ENCODE data around the gene CDHR3. TPM values are rescaled to one million over a fixed set of nuclear protein-coding genes. Genes with fewer than 3 reads are reported as not detected.

Gene CDHR3
- total and polyA plus RNA-seq, 5 donors = 0.45 to 0.86 (median 0.66) TPM

DNA sequence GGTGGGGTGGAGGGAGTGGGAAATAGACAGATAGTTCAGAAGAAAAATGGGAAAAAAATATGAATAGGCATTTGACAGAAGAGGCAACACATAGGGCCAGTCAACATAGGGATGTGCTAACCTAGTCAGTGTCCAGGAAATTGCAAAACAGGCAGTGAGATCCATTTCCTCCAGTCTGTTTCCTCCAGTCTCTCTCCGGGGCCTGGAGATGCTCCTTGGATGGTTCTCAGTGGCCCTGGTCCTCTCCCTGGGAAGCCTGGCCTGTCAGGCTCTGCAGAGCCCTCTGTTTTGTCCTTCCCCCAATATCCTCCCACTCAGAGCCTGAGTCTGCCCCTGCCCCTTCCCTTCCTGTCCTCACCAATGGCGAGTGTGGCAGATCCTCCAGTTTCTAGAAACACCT lies 96.5 kb downstream of the CDHR3 start:
- no peaks in the 10 kb centered on the region for H3K9me3 ChIP-seq (ENCODE audit: control insufficient read depth, low read length)
- no peak for DNase-seq
- H3K4me3 ChIP-seq (ENCODE audit: low read length) = no peak overlapping the region
- WGBS = 67% methylated on average over 2 of the region's 2 CpGs
- intact Hi-C loops (cut with DNase I) = loop anchor here in 2 of 4 donors (2.0 to 5.0 kb wide), 2 partner anchors 93 kb away; no protein-coding TSS in a partner anchor
- H3K27ac ChIP-seq (ENCODE audit: low read length) = no peak overlapping the region
- H3K4me1 ChIP-seq (ENCODE audit: control insufficient read depth, insufficient read depth, low read length) = peaks cover 3% of the 10 kb centered on the region
- no peak for ATAC-seq
- H3K27me3 ChIP-seq (ENCODE audit: control insufficient read depth, insufficient read depth) = no peaks in the 10 kb centered on the region

DNA sequence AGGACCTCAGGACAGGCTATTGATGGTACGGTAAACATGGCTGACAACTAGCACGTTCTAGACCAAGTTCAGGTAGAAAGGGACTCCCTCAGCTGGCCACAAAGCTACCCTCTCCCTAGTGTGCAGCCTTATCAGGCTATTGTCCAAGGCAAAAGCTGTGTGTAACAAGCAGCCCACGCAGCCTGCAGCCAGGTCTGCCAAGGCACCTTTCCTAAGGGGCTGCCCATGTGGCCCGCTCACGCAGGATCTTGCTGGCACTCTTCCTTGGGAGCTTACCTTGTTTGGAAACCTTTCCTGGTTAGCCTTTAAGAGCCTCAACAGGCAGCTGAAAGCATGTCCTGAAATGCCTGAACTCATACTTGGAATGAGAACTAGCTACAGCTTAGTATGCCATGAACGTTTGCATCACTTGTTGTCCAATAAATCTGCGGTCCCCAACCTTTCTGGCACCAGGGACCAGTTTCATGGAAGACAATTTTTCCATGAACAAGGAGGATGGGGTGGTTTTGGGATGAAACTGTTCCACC lies 97.4 kb downstream of the CDHR3 start:
- H3K4me1 ChIP-seq (ENCODE audit: control insufficient read depth, insufficient read depth, low read length) = peaks cover 7% of the 10 kb centered on the region
- no peak overlapping the region for H3K4me3 ChIP-seq (ENCODE audit: low read length)
- no peak overlapping the region for H3K27ac ChIP-seq (ENCODE audit: low read length)
- ATAC-seq (no peak), DNase-seq (no peak)
- no peaks in the 10 kb centered on the region for H3K27me3 ChIP-seq (ENCODE audit: control insufficient read depth, insufficient read depth)
- no peaks in the 10 kb centered on the region for H3K9me3 ChIP-seq (ENCODE audit: control insufficient read depth, low read length)
- intact Hi-C loops (cut with DNase I) = no loop called here
- WGBS = 96% methylated on average over 7 of the region's 7 CpGs

DNA sequence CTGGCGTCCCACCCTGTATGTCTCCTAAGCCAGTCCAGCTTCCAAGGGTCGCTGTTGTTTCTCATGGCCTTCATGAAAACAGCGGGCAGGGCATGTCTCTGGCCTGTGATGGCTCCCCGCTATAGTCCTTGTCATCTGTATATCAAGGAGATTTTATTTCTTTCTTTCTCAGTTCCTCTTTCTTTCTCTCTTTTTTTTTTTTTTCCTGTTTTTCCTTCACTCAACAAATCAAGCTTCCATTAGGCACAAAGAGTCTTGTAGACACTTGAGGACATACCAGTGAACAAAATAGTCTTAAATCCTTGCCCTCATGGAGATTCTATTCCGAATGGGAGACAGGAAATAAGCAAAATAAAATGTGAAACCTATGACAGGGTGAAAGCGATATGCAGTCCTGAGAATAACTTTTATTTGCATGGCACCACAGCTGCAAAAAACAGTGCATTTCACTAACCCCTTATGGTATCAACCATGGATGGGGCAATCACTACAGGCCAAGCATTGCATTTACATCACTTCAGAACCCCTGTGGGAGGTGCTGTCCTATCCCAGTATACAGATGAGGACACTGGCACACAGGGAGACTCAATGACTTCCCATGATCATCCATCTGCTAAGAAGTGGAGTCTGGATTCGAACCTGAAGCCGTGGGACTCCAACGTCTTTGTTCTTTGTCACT lies 98.4 kb downstream of the CDHR3 start:
- no peak for ATAC-seq
- no peak for DNase-seq
- Histone ChIP-seq H3K27ac (ENCODE audit: low read length) (no peak overlapping the region), H3K4me3 (ENCODE audit: low read length) (no peak overlapping the region), H3K9me3 (ENCODE audit: control insufficient read depth, low read length) (no peaks in the 10 kb centered on the region), H3K4me1 (ENCODE audit: control insufficient read depth, insufficient read depth, low read length) (peaks cover 11% of the 10 kb centered on the region), H3K27me3 (ENCODE audit: control insufficient read depth, insufficient read depth) (no peaks in the 10 kb centered on the region)
- intact Hi-C loops (cut with DNase I) = no loop called here
- 93% methylated on average over 9 of the region's 9 CpGs for whole genome bisulfite sequencing

DNA sequence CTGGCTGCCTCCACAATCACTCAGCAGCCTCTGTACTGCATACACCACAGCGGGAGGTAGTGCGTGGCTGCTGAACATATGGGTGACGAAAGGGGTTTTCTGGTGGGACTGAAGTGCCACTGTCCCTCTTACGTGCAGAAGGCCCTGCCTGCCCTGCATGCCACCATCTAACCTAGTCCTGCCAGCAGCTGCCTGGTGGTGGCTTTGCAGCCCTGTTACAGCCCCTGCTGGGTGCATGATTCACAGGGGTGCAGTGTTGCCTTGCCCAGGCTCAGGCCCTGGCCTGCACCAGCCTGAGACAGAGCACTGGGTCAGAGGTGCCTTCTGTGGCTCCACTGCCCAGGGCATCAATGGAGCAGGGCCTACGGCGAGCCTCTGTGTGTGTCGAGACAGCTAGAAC lies 98.9 kb downstream of the CDHR3 start:
- no peaks in the 10 kb centered on the region for H3K9me3 ChIP-seq (ENCODE audit: control insufficient read depth, low read length)
- intact Hi-C loops (cut with DNase I) = no loop called here
- DNase-seq (no peak), ATAC-seq (no peak)
- H3K27ac ChIP-seq (ENCODE audit: low read length) = no peak overlapping the region
- no peak overlapping the region for H3K4me3 ChIP-seq (ENCODE audit: low read length)
- H3K4me1 ChIP-seq (ENCODE audit: control insufficient read depth, insufficient read depth, low read length) = peaks cover 11% of the 10 kb centered on the region
- WGBS = 97% methylated on average over 7 of the region's 7 CpGs
- H3K27me3 ChIP-seq (ENCODE audit: control insufficient read depth, insufficient read depth) = no peaks in the 10 kb centered on the region

DNA sequence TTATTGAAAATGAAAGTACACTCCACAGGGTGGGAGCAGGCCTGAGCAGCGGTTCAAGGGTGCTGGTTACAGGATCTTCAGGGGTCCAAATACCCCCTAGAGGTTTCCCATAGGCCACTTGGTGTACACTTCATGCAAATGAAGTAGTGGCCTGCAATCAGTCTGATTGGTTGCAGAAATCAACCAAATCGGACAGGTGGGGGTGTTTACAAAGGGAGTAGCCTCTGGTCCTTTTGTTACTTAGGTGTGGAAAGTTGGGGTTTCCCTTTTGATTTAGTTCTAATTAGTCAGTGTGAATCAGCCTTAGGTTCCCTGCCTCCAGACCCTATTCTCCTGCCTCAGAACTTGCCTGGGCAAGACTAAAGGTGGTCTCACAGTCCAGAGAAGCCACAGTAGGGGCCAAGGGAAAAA lies 99.5 kb downstream of the CDHR3 start:
- intact Hi-C loops (cut with DNase I) = no loop called here
- ATAC-seq (no peak), DNase-seq (no peak)
- Histone ChIP-seq H3K27ac (ENCODE audit: low read length) (no peak overlapping the region), H3K27me3 (ENCODE audit: control insufficient read depth, insufficient read depth) (no peaks in the 10 kb centered on the region), H3K9me3 (ENCODE audit: control insufficient read depth, low read length) (no peaks in the 10 kb centered on the region), H3K4me1 (ENCODE audit: control insufficient read depth, insufficient read depth, low read length) (peaks cover 11% of the 10 kb centered on the region), H3K4me3 (ENCODE audit: low read length) (no peak overlapping the region)
- WGBS = 92% methylated on average over 2 of the region's 2 CpGs

DNA sequence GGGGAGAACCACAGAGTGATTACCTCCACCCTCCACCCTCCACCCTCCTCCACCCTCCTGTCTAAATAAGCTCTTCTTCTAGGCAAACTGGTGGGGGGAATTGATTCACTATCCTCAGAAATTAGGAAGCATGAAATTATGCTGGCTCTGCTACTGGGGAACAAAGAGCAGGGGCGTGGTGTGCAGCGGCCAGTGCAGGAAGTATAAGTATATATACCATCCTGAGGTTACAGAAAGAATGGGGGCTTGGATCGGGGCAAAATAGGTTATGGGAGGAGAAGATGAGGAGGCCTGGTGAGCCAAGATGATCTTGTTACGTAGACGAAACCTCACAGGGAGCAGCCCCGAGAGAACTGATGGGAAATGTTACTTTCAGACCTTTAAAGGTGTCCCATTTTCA lies 100.0 kb downstream of the CDHR3 start:
- Histone ChIP-seq H3K9me3 (ENCODE audit: control insufficient read depth, low read length) (no peaks in the 10 kb centered on the region), H3K27me3 (ENCODE audit: control insufficient read depth, insufficient read depth) (no peaks in the 10 kb centered on the region), H3K4me1 (ENCODE audit: control insufficient read depth, insufficient read depth, low read length) (peaks cover 11% of the 10 kb centered on the region), H3K4me3 (ENCODE audit: low read length) (no peak overlapping the region), H3K27ac (ENCODE audit: low read length) (no peak overlapping the region)
- WGBS = 82% methylated on average over 6 of the region's 6 CpGs
- no peak for ATAC-seq
- no peak for DNase-seq
- intact Hi-C loops (cut with DNase I) = no loop called here

DNA sequence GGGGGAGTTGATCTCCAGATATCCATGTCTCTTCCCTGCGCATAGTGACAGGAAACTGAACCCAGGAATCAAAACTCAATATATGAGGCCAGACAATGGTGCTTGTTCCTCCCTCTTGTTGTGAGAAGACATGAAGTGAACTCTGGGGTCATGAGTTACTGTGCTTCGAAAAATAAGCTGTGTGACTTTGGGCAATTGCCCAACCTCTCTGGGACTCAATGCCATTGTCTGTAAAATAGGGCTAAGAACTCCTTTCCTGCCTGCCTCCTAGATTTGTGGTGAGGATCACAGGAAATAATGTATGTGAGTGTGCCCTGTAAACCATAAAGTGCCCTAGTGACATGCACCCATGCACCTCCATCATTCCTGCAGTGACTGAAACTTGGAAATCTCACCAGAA lies 100.6 kb downstream of the CDHR3 start:
- H3K4me3 ChIP-seq (ENCODE audit: low read length) = no peak overlapping the region
- DNase-seq (no peak), ATAC-seq (no peak)
- H3K27ac ChIP-seq (ENCODE audit: low read length) = no peak overlapping the region
- intact Hi-C loops (cut with DNase I) = no loop called here
- H3K9me3 ChIP-seq (ENCODE audit: control insufficient read depth, low read length) = no peaks in the 10 kb centered on the region
- no peaks in the 10 kb centered on the region for H3K27me3 ChIP-seq (ENCODE audit: control insufficient read depth, insufficient read depth)
- 68% methylated on average over 2 of the region's 2 CpGs for WGBS
- peaks cover 11% of the 10 kb centered on the region for H3K4me1 ChIP-seq (ENCODE audit: control insufficient read depth, insufficient read depth, low read length)

DNA sequence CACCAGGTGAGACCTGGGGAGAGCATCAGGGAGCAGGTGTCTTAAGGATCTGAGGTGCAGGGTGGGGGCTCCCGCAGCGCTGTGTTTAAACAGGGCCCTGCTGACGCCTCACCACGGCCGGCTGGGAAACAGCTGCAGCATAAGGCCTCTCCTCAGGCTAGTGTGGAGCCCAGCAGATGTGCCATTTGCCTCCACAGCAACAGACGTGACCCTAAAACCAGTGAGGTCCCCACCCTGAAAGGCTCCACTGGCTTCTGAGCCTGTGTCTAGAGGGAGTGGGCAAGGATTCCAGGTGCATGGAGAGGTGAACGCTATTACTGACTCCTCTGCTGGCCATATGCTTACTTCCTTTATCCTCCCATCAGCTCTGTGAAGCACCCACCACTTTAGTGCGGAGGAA lies 101.3 kb downstream of the CDHR3 start:
- WGBS = 86% methylated on average over 8 of the region's 8 CpGs
- no peak for ATAC-seq

DNA sequence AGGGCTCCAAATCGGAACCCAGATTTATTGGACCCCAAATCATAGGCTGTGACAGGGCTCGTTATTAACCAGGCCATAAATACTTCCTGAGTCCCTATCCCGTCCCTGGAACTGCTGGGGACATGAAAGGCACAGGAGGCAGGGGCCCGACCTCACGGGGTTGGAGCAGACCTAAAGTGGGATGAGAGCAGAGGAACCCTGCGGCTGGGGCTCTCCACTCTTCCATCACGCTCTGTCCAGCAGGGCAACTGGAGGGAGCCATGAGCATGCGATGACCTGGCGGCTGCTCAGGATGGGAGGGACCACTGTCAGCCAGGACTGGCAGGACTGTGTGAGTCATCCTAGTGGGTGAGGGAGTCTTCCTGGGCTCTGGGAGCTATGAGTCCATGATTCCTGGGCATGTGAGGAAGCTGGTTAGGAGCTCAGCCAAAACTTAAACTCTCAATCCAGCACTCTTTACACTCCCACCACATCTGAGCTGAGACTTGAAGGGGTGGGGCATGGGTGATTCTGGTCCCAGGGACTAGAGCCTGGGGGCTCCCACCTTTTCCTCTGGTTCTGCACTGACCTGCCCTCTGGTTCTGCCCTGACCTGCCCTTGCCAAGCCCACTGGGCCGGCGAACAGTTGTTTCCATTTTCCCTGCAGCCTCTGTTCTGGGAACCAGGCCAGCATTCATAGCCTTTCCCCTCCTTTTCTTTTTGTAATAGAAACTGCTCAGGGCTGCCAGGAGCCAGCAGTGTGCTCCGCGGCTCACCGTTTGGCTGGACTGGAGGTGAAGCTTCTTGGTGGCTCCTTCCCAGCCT lies 101.9 kb downstream of the CDHR3 start:
- H3K4me3 ChIP-seq (ENCODE audit: low read length) = peak overlapping the region; percentile 28
- ATAC-seq = peak; percentile 93 to 95
- peaks cover 16% of the 10 kb centered on the region for H3K4me1 ChIP-seq (ENCODE audit: control insufficient read depth, insufficient read depth, low read length)
- DNase-seq = peak; percentile 90 to 92 (median 91)
- H3K27me3 ChIP-seq (ENCODE audit: control insufficient read depth, insufficient read depth) = no peaks in the 10 kb centered on the region
- H3K27ac ChIP-seq (ENCODE audit: low read length) = peak overlapping the region; percentile 97
- no peaks in the 10 kb centered on the region for H3K9me3 ChIP-seq (ENCODE audit: control insufficient read depth, low read length)
- 29% methylated on average over 14 of the region's 14 CpGs for WGBS
- intact Hi-C loops (cut with DNase I) = no loop called here

More for the DNA sequence above, 101.3 kb downstream of the CDHR3 start:
- H3K27ac ChIP-seq (ENCODE audit: low read length) = peak overlapping the region; percentile 97
- peak in 1 of 3 donors; percentile 50 for DNase-seq
- peaks cover 14% of the 10 kb centered on the region for H3K4me1 ChIP-seq (ENCODE audit: control insufficient read depth, insufficient read depth, low read length)
- H3K4me3 ChIP-seq (ENCODE audit: low read length) = no peak overlapping the region
- no peaks in the 10 kb centered on the region for H3K9me3 ChIP-seq (ENCODE audit: control insufficient read depth, low read length)
- H3K27me3 ChIP-seq (ENCODE audit: control insufficient read depth, insufficient read depth) = no peaks in the 10 kb centered on the region
- intact Hi-C loops (cut with DNase I) = no loop called here

DNA sequence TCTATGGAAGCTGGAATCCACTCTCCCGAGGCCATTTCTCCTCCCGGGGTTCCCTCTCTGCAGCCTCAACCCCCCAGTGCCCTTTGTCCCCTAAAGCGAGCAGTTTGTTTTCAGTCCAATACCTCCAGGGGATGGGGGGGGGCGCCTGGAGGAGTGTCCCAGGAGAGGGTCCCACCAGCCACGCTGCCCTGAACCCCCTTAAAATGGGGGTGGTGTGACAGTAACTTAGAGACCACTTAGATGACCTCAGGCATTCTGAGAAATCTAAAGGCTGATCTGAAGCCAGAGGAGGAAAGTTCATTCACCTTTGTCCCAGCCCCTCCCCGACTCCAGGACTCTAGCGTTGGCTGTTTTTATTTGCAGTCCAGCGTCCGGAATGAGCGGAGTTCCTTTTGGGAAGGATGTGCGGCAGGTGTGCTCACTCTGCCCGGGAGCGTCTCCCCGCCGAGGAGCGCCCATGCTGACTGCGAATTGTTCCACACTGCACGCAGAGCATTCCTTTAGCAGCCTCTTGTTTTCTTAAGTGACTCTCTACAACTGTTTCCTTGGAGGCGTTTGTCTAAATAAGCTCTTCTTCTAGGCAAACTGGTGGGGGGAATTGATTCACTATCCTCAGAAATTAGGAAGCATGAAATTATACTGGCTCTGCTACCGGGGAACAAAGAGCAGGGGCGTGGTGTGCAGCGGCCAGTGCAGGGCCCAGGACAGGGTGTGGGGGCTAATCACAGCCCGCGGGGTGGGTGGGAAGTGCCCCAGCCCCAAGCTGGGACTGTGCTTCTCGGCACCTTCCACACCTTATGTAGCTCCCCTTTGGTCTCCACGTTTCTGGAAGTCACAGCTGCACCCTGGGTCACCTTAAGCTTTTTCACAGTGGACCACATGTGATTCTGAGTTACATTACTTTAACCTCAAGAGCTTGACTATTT lies 102.8 kb downstream of the CDHR3 start:
- Histone ChIP-seq H3K27ac (ENCODE audit: low read length) (peak overlapping the region; percentile 97), H3K9me3 (ENCODE audit: control insufficient read depth, low read length) (no peaks in the 10 kb centered on the region), H3K27me3 (ENCODE audit: control insufficient read depth, insufficient read depth) (no peaks in the 10 kb centered on the region), H3K4me1 (ENCODE audit: control insufficient read depth, insufficient read depth, low read length) (peaks cover 22% of the 10 kb centered on the region), H3K4me3 (ENCODE audit: low read length) (peak overlapping the region; percentile 28)
- ATAC-seq = peak in 1 of 2 donors; percentile 21
- WGBS = 41% methylated on average over 26 of the region's 26 CpGs
- intact Hi-C loops (cut with DNase I) = no loop called here
- DNase-seq = no peak

All from right cardiac atrium (tissue), 5 donors.